Astrocyte (in vitro differentiated cells and primary cell): ENCODE data around the gene P2RY6. TPM values are rescaled to one million over a fixed set of nuclear protein-coding genes. Genes with fewer than 3 reads are reported as not detected.

Experiments
- DNase-seq: peaks from one replicate; pipeline ENCODE4 v3.0.0-alpha.2; 2010; ENCODE audit warnings: low read depth
- FAIRE-seq: peaks from 2 replicates; lab custom pipeline; 2011; peaks lifted over from hg19 to GRCh38; lab: Jason Lieb, UNC
- H2AFZ ChIP-seq: 2 replicates; pipeline ENCODE4 v1.6.0; 2012; ENCODE audit warnings: low read depth, low read length, inconsistent platforms
- H3K27ac ChIP-seq: 2 replicates; pipeline ENCODE4 v1.5.1; 2011; ENCODE audit warnings: low read depth, low read length, inconsistent platforms
- H3K27me3 ChIP-seq: 2 replicates; pipeline ENCODE4 v1.6.0; 2011; ENCODE audit warnings: low read length, inconsistent platforms; ENCODE audit not compliant: insufficient read depth
- H3K36me3 ChIP-seq: 2 replicates; pipeline ENCODE4 v1.5.1; 2011; ENCODE audit warnings: low read length, inconsistent platforms; ENCODE audit not compliant: insufficient read depth
- H3K4me1 ChIP-seq: 2 replicates; pipeline ENCODE4 v1.5.1; 2011; ENCODE audit warnings: low read length, inconsistent platforms; ENCODE audit not compliant: insufficient read depth
- H3K4me2 ChIP-seq: 2 replicates; pipeline ENCODE4 v1.6.0; 2012; ENCODE audit warnings: low read length, inconsistent platforms
- H3K4me3 ChIP-seq: 2 replicates; pipeline ENCODE4 v1.5.1; 2011; ENCODE audit warnings: low read depth, mild to moderate bottlenecking, low read length, inconsistent platforms; ENCODE audit not compliant: insufficient read depth
- H3K79me2 ChIP-seq: 2 replicates; pipeline ENCODE4 v1.6.0; 2012; ENCODE audit warnings: mild to moderate bottlenecking, low read length, inconsistent platforms; ENCODE audit not compliant: insufficient read depth
- H3K9ac ChIP-seq: 2 replicates; pipeline ENCODE4 v1.6.0; 2012; ENCODE audit warnings: mild to moderate bottlenecking, low read length, inconsistent platforms
- H3K9me3 ChIP-seq: 2 replicates; pipeline ENCODE4 v1.5.1; 2012; ENCODE audit warnings: low read depth, mild to moderate bottlenecking, low read length, inconsistent platforms; ENCODE audit not compliant: insufficient read depth
- H4K20me1 ChIP-seq: 2 replicates; pipeline ENCODE4 v1.6.0; 2012; ENCODE audit warnings: low read length, inconsistent platforms; ENCODE audit not compliant: insufficient read depth
- H3K27ac Mint-ChIP-seq: one replicate; pipeline ENCODE4 v1.8.0; 2021; ENCODE audit warnings: mild to moderate bottlenecking, mixed read lengths; ENCODE audit not compliant: unreplicated experiment
- H3K27me3 Mint-ChIP-seq: one replicate; pipeline ENCODE4 v1.8.0; 2021; ENCODE audit warnings: low read depth, mixed read lengths; ENCODE audit not compliant: unreplicated experiment
- H3K36me3 Mint-ChIP-seq: one replicate; pipeline ENCODE4 v1.8.0; 2021; ENCODE audit warnings: low read depth, mixed read lengths; ENCODE audit not compliant: unreplicated experiment
- H3K4me1 Mint-ChIP-seq: one replicate; pipeline ENCODE4 v1.8.0; 2021; ENCODE audit warnings: low read depth, mixed read lengths; ENCODE audit not compliant: unreplicated experiment
- H3K4me3 Mint-ChIP-seq: one replicate; pipeline ENCODE4 v1.8.0; 2021; ENCODE audit warnings: mild to moderate bottlenecking, moderate library complexity, mixed read lengths; ENCODE audit not compliant: unreplicated experiment
- H3K9me3 Mint-ChIP-seq: one replicate; pipeline ENCODE4 v1.8.0; 2021; ENCODE audit warnings: mild to moderate bottlenecking, mixed read lengths; ENCODE audit not compliant: unreplicated experiment
- EZH2 ChIP-seq: IDR thresholded peaks from 2 replicates; pipeline ENCODE4 v1.6.1; 2012; ENCODE audit warnings: mild to moderate bottlenecking, low read length, inconsistent platforms; ENCODE audit not compliant: insufficient read depth
- total RNA-seq: library from RNA; stranded (reverse); gene quantifications from 2 replicates; pipeline ENCODE4 v1.2.1, GENCODE V29; 2021
- TF ChIP-seq, protein P1 (sequence below): IDR thresholded peaks from 2 replicates; pipeline ENCODE4 v1.5.1; 2011; ENCODE audit warnings: low read depth, mild to moderate bottlenecking, inconsistent platforms, low read length, moderate library complexity; ENCODE audit not compliant: insufficient read depth

The P2RY6 gene
- total RNA-seq, 1 donor from 2014 or later = 0.75 TPM

GRCh38 chr11:73345481-73346160, 73.5 kb downstream of the P2RY6 start:
- H3K4me1 ChIP-seq = peaks cover 15% of the 10 kb centered on the region
- Mint-ChIP-seq H3K27ac (peak overlapping the region; percentile 58), H3K4me1 (peaks cover 10% of the 10 kb centered on the region), H3K9me3 (no peaks in the 10 kb centered on the region), H3K27me3 (no peaks in the 10 kb centered on the region), H3K36me3 (peaks cover 3% of the 10 kb centered on the region), H3K4me3 (peak overlapping the region; percentile 17)
- H3K36me3 ChIP-seq = peaks cover 4% of the 10 kb centered on the region
- FAIRE-seq (no peak), DNase-seq (no peak)
- no peak overlapping the region for H3K4me3 ChIP-seq
- no peak overlapping the region for H2AFZ ChIP-seq
- no peak overlapping the region for H3K27ac ChIP-seq
- H4K20me1 ChIP-seq = peaks cover 95% of the 10 kb centered on the region
- H3K27me3 ChIP-seq = no peaks in the 10 kb centered on the region
- H3K9ac ChIP-seq = no peak overlapping the region
- TF ChIP-seq EZH2 = no peak
- TF ChIP-seq, protein P1, sequence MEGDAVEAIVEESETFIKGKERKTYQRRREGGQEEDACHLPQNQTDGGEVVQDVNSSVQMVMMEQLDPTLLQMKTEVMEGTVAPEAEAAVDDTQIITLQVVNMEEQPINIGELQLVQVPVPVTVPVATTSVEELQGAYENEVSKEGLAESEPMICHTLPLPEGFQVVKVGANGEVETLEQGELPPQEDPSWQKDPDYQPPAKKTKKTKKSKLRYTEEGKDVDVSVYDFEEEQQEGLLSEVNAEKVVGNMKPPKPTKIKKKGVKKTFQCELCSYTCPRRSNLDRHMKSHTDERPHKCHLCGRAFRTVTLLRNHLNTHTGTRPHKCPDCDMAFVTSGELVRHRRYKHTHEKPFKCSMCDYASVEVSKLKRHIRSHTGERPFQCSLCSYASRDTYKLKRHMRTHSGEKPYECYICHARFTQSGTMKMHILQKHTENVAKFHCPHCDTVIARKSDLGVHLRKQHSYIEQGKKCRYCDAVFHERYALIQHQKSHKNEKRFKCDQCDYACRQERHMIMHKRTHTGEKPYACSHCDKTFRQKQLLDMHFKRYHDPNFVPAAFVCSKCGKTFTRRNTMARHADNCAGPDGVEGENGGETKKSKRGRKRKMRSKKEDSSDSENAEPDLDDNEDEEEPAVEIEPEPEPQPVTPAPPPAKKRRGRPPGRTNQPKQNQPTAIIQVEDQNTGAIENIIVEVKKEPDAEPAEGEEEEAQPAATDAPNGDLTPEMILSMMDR = no peak
- peaks cover 73% of the 10 kb centered on the region for H3K79me2 ChIP-seq
- no peaks in the 10 kb centered on the region for H3K9me3 ChIP-seq
- no peak overlapping the region for H3K4me2 ChIP-seq

DNA sequence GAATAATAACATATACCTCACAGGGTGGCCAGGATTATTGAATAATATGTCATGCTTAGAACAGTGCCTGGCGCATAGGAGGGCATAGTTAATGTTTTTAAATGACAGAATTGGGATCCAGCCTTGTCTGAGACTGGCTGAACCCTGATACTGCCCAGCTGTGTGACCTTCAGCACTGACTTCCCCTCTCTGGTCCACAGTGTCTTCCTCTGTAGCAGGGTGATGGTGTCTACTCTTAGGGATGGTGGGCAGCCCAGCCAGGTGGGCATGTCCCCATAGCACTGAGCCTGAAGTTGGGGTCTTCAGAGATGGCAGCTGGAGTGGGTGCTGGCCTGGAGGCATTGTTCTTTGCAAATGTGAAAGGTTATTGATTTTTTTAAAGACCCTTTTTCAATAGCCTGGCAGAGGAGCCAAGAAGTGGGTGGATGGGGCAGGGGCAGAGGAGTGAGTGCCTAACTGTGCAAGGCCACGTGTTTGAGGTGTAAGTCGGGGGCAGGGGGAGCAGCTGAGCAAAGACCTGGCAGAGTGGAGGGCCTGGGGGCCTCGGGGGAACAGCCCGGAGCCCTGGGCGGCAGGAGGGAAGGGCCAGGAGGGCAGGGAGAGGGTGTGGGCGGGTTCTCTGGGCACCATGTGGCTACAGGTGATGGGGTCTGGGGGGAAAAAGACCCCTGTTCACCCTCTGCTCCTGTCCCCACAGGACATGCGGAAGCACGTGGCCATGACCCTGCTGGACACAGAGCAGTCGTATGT, 74.2 kb downstream of the P2RY6 start:
- no peak overlapping the region for H3K27ac ChIP-seq
- Mint-ChIP-seq H3K36me3 (peaks cover 3% of the 10 kb centered on the region), H3K4me1 (peaks cover 10% of the 10 kb centered on the region), H3K27ac (peak overlapping the region; percentile 69), H3K4me3 (peak overlapping the region; percentile 17), H3K9me3 (no peaks in the 10 kb centered on the region), H3K27me3 (no peaks in the 10 kb centered on the region)
- no peaks in the 10 kb centered on the region for H3K27me3 ChIP-seq
- H2AFZ ChIP-seq = no peak overlapping the region
- H3K4me1 ChIP-seq = peaks cover 15% of the 10 kb centered on the region
- H3K36me3 ChIP-seq = peaks cover 4% of the 10 kb centered on the region
- H3K4me3 ChIP-seq = no peak overlapping the region
- H3K79me2 ChIP-seq = peaks cover 68% of the 10 kb centered on the region
- FAIRE-seq = no peak
- no peak overlapping the region for H3K4me2 ChIP-seq
- DNase-seq = no peak
- no peaks in the 10 kb centered on the region for H3K9me3 ChIP-seq
- H3K9ac ChIP-seq = no peak overlapping the region
- TF ChIP-seq, protein P1 = no peak
- TF ChIP-seq EZH2 = no peak
- peaks cover 95% of the 10 kb centered on the region for H4K20me1 ChIP-seq
